ENCODE results near the gene TFAP2B. TPM values are rescaled to one million over a fixed set of nuclear protein-coding genes. Genes with fewer than 3 reads are reported as not detected.

TFAP2B gene
- total RNA-seq, 2 experiments from 2014 or later = not detected

- peaks cover 16% of the 10 kb centered on the region for H3K4me1 Mint-ChIP-seq (ENCODE audit: low read depth)
- H3K4me3 Mint-ChIP-seq = no peak overlapping the region
- H3K36me3 Mint-ChIP-seq (ENCODE audit: low read depth) = no peaks in the 10 kb centered on the region
- Histone ChIP-seq H3K36me3 (ENCODE audit: insufficient read depth, low read length) (no peaks in the 10 kb centered on the region), H3K9me3 (ENCODE audit: control insufficient read depth in 1 of 2, insufficient read depth in 1 of 2, low read length in 2 of 2) (peaks cover 0 to 26% of the 10 kb centered on the region in 2 experiments), H3K27me3 (ENCODE audit: control insufficient read depth in 1 of 2, insufficient read depth in 2 of 2, low read length in 2 of 2) (peaks cover 81 to 93% of the 10 kb centered on the region in 2 experiments), H3K4me3 (ENCODE audit: low read length) (no peak overlapping the region), H3K27ac (ENCODE audit: low read depth in 1 of 2, low read length in 2 of 2) (no peak overlapping the region), H3K4me1 (ENCODE audit: insufficient read depth, low read length) (peaks cover 5% of the 10 kb centered on the region)
- peaks cover 95% of the 10 kb centered on the region for H3K27me3 Mint-ChIP-seq
- DNase-seq = no peak
- POLR2A ChIA-PET = no interaction called here
- no peak for ATAC-seq (ENCODE audit: poor library complexity)
- intact Hi-C loops (cut with DNase I, micrococcal nuclease) = no loop called here
- no peak overlapping the region for H3K27ac Mint-ChIP-seq
- no peak for TF ChIP-seq CTCF (IDR thresholded peaks at IDR 0.05)
- CTCF ChIA-PET = no interaction called here
- H3K9me3 Mint-ChIP-seq = no peaks in the 10 kb centered on the region
Measured at GRCh38 chr6:50822078-50822476, 3.4 kb downstream of the TFAP2B start.

DNA sequence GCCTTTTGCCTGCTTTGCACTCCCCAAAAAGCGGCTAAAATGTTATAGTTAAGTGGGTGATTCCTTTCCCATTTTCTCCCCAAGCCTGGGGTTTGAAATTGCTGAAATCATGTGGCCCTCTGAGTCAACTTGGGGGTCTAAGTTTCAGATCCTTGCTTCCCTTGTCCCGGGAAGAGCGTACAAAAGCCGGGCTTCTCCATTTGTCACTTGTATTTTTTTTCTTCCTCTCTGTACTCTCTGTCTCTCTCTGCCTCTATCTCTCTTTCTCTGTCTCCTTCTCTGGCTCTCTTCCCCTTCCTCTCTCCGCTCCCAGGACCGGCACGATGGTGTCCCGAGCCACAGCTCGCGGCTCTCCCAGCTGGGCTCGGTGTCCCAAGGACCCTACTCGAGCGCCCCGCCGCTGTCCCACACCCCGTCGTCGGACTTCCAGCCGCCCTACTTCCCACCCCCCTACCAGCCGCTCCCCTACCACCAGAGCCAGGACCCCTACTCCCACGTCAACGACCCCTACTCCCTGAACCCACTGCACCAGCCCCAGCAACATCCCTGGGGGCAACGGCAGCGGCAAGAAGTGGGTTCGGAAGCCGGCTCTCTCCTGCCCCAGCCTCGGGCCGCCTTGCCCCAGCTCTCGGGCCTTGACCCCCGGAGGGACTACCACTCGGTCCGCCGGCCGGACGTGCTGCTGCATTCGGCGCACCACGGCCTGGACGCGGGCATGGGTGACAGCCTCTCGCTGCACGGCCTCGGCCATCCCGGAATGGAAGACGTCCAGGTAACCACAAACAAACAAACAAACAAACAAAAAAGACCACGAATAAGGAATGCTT, 4.6 kb downstream of the TFAP2B start:
- POLR2A ChIA-PET = no interaction called here
- peaks cover 16% of the 10 kb centered on the region for H3K4me1 Mint-ChIP-seq (ENCODE audit: low read depth)
- H3K36me3 Mint-ChIP-seq (ENCODE audit: low read depth) = no peaks in the 10 kb centered on the region
- no peak overlapping the region for H3K4me3 Mint-ChIP-seq
- Histone ChIP-seq H3K27me3 (ENCODE audit: control insufficient read depth in 1 of 2, insufficient read depth in 2 of 2, low read length in 2 of 2) (peaks cover 82 to 93% of the 10 kb centered on the region in 2 experiments), H3K36me3 (ENCODE audit: insufficient read depth, low read length) (no peaks in the 10 kb centered on the region), H3K9me3 (ENCODE audit: control insufficient read depth in 1 of 2, insufficient read depth in 1 of 2, low read length in 2 of 2) (peaks cover 0 to 26% of the 10 kb centered on the region in 2 experiments), H3K27ac (ENCODE audit: low read depth in 1 of 2, low read length in 2 of 2) (no peak overlapping the region), H3K4me3 (ENCODE audit: low read length) (no peak overlapping the region), H3K4me1 (ENCODE audit: insufficient read depth, low read length) (peaks cover 5% of the 10 kb centered on the region)
- no peak for TF ChIP-seq CTCF (IDR thresholded peaks at IDR 0.05)
- DNase-seq (no peak), ATAC-seq (ENCODE audit: poor library complexity) (no peak)
- CTCF ChIA-PET = no interaction called here
- no peaks in the 10 kb centered on the region for H3K9me3 Mint-ChIP-seq
- intact Hi-C loops (cut with DNase I, micrococcal nuclease) = no loop called here
- H3K27ac Mint-ChIP-seq = no peak overlapping the region
- peaks cover 96% of the 10 kb centered on the region for H3K27me3 Mint-ChIP-seq

DNA sequence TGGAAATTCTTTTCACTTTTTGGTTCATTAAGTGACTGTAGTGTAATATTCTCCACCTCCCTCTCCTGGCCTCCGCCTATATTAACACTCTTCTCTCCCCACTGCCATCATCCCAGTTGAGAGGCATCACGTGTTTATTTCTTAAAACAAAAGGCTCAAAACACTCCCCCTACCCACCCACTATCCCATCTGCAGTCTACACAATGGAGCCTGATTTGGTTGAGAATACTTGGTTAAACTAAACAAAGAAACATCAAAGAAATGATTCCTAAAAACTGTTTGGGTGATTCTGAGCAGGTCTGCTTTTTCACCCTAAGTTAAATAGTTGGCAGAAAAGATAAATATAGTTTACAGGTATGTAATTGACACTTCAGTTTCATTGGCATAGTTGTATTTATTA, 5.9 kb downstream of the TFAP2B start:
- H3K27ac ChIP-seq (ENCODE audit: low read depth in 1 of 2, low read length in 2 of 2) = no peak overlapping the region
- intact Hi-C loops (cut with DNase I, micrococcal nuclease) = no loop called here
- peaks cover 3% of the 10 kb centered on the region for H3K4me1 ChIP-seq (ENCODE audit: insufficient read depth, low read length)
- POLR2A ChIA-PET = no interaction called here
- H3K36me3 Mint-ChIP-seq (ENCODE audit: low read depth) = no peaks in the 10 kb centered on the region
- H3K9me3 ChIP-seq (ENCODE audit: control insufficient read depth in 1 of 2, insufficient read depth in 1 of 2, low read length in 2 of 2) = peaks cover 0 to 26% of the 10 kb centered on the region in 2 experiments
- H3K36me3 ChIP-seq (ENCODE audit: insufficient read depth, low read length) = no peaks in the 10 kb centered on the region
- ATAC-seq (ENCODE audit: poor library complexity) (no peak), DNase-seq (no peak)
- no peak for TF ChIP-seq CTCF (IDR thresholded peaks at IDR 0.05)
- H3K4me3 Mint-ChIP-seq = no peak overlapping the region
- H3K9me3 Mint-ChIP-seq = no peaks in the 10 kb centered on the region
- no peak overlapping the region for H3K4me3 ChIP-seq (ENCODE audit: low read length)
- CTCF ChIA-PET = no interaction called here
- H3K27me3 Mint-ChIP-seq = peaks cover 98% of the 10 kb centered on the region
- H3K27ac Mint-ChIP-seq = no peak overlapping the region
- peaks cover 71 to 94% of the 10 kb centered on the region in 2 experiments for H3K27me3 ChIP-seq (ENCODE audit: control insufficient read depth in 1 of 2, insufficient read depth in 2 of 2, low read length in 2 of 2)
- peaks cover 16% of the 10 kb centered on the region for H3K4me1 Mint-ChIP-seq (ENCODE audit: low read depth)
